Kidney (tissue), 14 donors: ENCODE results near the gene NRCAM. TPM values are rescaled to one million over a fixed set of nuclear protein-coding genes. Genes with fewer than 3 reads are reported as not detected.

Source experiments
- DNase-seq, 5 donors: peaks; one replicate each; pipeline ENCODE4 v3.0.0-alpha.2; 2013 to 2020
- FAIRE-seq: peaks from 2 replicates; lab custom pipeline; 2012; peaks lifted over from hg19 to GRCh38; lab: Jason Lieb, UNC
- H3K27ac ChIP-seq, 2 donors: one replicate each; pipeline ENCODE4 v1.7.0; 2013; ENCODE audit warnings: low read depth in 2 of 2, low read length in 2 of 2, inconsistent platforms in 1 of 2
- H3K27me3 ChIP-seq: one replicate; pipeline ENCODE4 v1.7.1; 2013; ENCODE audit warnings: low read length, inconsistent platforms; ENCODE audit not compliant: control insufficient read depth, insufficient read depth
- H3K36me3 ChIP-seq, 3 donors: one replicate each; pipeline versions ENCODE4 v1.7.0 to v1.7.1; 2013; ENCODE audit warnings: low read length in 3 of 3, control low read depth in 1 of 3, inconsistent platforms in 1 of 3; ENCODE audit not compliant: insufficient read depth in 3 of 3, control insufficient read depth in 2 of 3
- H3K4me1 ChIP-seq, 3 donors: one replicate each; pipeline versions ENCODE4 v1.7.0 to v1.7.1; 2013; ENCODE audit warnings: low read length in 3 of 3, inconsistent platforms in 1 of 3, low read depth in 1 of 3; ENCODE audit not compliant: control insufficient read depth in 2 of 3, insufficient read depth in 2 of 3
- H3K4me3 ChIP-seq, 3 donors: one replicate each; pipeline versions ENCODE4 v1.7.0 to v1.8.1; 2013; ENCODE audit warnings: low read length in 3 of 3, control low read depth in 1 of 3, inconsistent platforms in 1 of 3
- H3K9ac ChIP-seq, 3 donors: one replicate each; pipeline versions ENCODE4 v1.7.0 to v1.7.1; 2013; ENCODE audit warnings: low read length in 3 of 3, control low read depth in 1 of 3, inconsistent platforms in 1 of 3
- H3K9me3 ChIP-seq, 3 donors: one replicate each; pipeline versions ENCODE4 v1.7.0 to v1.7.1; 2013; ENCODE audit warnings: low read length in 3 of 3, control low read depth in 1 of 3, inconsistent platforms in 1 of 3; ENCODE audit not compliant: control insufficient read depth in 2 of 3, insufficient read depth in 1 of 3
- intact Hi-C: fragments of 100-400 bp; cut with DNase I; formaldehyde crosslinking; loops from one replicate; pipeline ENCODE4 v1.11.1; 2022
- polyA plus RNA-seq: library from polyadenylated mRNA; stranded (reverse); fragments of 350-450 nt; fragmentation: Illumina TruSeq; extraction: RNeasy Lipid Tissue Mini Kit (QIAGEN cat#74804); gene quantifications from one replicate; pipeline ENCODE4 v1.2.3, GENCODE V29; 2014; ENCODE audit warnings: low read depth, low replicate concordance; ENCODE audit not compliant: insufficient read depth
- total RNA-seq: library from RNA; stranded (reverse); fragmentation: NEBNext Ultra II Directional; extraction: Animal tissue kit (Norgen Biotek cat#: 25700); gene quantifications from one replicate; pipeline ENCODE4 v1.2.1, GENCODE V29; 2021
- TF ChIP-seq, protein P1 (sequence below): IDR thresholded peaks from 3 replicates; pipeline ENCODE4 v1.5.1; 2012; ENCODE audit warnings: mild to moderate bottlenecking, moderate library complexity, borderline replicate concordance; ENCODE audit not compliant: insufficient read depth; ENCODE audit errors: extremely low read depth
- donor health status: control.
- donor health status: control.
- donor health status: control.
- donor health status: control.
- donor health status: control.
- donor health status: DM: yes; HTN: yes; CAD: no.
- donor health status: Normal renal cell carcinoma (clear cell type).

The NRCAM gene
- total and polyA plus RNA-seq, 2 donors from 2014 or later, result 16.8 to 20.6 TPM

- no peak for FAIRE-seq
- Histone ChIP-seq H3K27me3 (no peaks in the 10 kb centered on the region), H3K4me1 (peaks cover 0 to 21% (median 0%) of the 10 kb centered on the region in 3 donors), H3K4me3 (peak overlapping the region in 2 of 3 donors; percentile 2 to 45), H3K9me3 (no peaks in the 10 kb centered on the region), H3K9ac (no peak overlapping the region), H3K36me3 (no peaks in the 10 kb centered on the region), H3K27ac (peak overlapping the region in 1 of 2 donors; percentile 14)
- DNase-seq, result no peak
- TF ChIP-seq, protein P1, sequence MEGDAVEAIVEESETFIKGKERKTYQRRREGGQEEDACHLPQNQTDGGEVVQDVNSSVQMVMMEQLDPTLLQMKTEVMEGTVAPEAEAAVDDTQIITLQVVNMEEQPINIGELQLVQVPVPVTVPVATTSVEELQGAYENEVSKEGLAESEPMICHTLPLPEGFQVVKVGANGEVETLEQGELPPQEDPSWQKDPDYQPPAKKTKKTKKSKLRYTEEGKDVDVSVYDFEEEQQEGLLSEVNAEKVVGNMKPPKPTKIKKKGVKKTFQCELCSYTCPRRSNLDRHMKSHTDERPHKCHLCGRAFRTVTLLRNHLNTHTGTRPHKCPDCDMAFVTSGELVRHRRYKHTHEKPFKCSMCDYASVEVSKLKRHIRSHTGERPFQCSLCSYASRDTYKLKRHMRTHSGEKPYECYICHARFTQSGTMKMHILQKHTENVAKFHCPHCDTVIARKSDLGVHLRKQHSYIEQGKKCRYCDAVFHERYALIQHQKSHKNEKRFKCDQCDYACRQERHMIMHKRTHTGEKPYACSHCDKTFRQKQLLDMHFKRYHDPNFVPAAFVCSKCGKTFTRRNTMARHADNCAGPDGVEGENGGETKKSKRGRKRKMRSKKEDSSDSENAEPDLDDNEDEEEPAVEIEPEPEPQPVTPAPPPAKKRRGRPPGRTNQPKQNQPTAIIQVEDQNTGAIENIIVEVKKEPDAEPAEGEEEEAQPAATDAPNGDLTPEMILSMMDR, result no peak
- intact Hi-C loops, result no loop called here
Measured at GRCh38 chr7:108289852-108290251, 166.4 kb downstream of the NRCAM start.

DNA sequence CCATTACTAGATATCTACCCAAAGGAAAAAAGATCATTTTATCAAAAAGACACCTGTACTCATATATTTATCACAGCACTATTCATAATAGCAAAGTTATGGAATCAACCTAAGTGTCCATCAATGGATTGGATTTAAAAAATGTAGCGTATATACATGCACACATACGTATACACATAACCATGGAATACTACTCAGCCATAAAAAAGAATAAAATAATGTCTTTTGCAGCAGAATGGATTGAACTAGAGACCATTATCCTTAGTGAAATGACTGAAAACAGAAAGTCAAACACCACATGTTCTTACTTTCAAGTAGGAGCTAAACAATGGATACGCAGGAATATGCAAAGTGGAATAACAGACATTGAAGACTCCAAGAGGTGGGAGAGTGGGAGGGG, 168.4 kb downstream of the NRCAM start:
- H3K9me3 ChIP-seq, result no peaks in the 10 kb centered on the region
- no peak overlapping the region for H3K9ac ChIP-seq
- intact Hi-C loops, result no loop called here
- H3K27ac ChIP-seq, result no peak overlapping the region
- no peaks in the 10 kb centered on the region for H3K36me3 ChIP-seq
- no peaks in the 10 kb centered on the region for H3K27me3 ChIP-seq
- FAIRE-seq (no peak), DNase-seq (no peak)
- no peak overlapping the region for H3K4me3 ChIP-seq
- H3K4me1 ChIP-seq, result peaks cover 0 to 25% (median 2%) of the 10 kb centered on the region in 3 donors
- TF ChIP-seq, protein P1, result no peak

GRCh38 chr7:108286290-108286904, 169.8 kb downstream of the NRCAM start:
- TF ChIP-seq, protein P1, result no peak
- no peak for FAIRE-seq
- Histone ChIP-seq H3K9ac (no peak overlapping the region), H3K4me3 (no peak overlapping the region), H3K4me1 (peaks cover 0 to 25% (median 2%) of the 10 kb centered on the region in 3 donors), H3K9me3 (no peaks in the 10 kb centered on the region), H3K36me3 (no peaks in the 10 kb centered on the region), H3K27me3 (no peaks in the 10 kb centered on the region), H3K27ac (no peak overlapping the region)
- DNase-seq, result no peak
- intact Hi-C loops, result no loop called here
